HG03575 (cell line): ENCODE data around the gene LNP1.
"Not testable (repeated sequence)": the region's sequence is repeated elsewhere in the genome, so short reads cannot be mapped to it uniquely, and the experiment has no call there.

ENCODE experiments used
- ATAC-seq: cut with Tn5 transposase; IDR thresholded peaks from one replicate; pipeline ENCODE4 v1.9.1; 2021; ENCODE audit not compliant: unreplicated experiment, insufficient number of reproducible peaks, low FRiP score; ENCODE audit errors: extremely low read depth

Gene LNP1, protein sequence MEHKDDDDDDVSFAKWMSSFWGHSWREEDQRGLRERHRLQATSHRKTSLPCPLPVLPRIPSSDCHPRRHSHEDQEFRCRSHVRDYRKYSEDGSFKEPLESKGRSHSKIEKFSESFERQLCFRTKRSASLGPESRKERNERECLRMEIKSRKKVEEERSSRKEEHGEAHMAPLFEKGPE

DNA sequence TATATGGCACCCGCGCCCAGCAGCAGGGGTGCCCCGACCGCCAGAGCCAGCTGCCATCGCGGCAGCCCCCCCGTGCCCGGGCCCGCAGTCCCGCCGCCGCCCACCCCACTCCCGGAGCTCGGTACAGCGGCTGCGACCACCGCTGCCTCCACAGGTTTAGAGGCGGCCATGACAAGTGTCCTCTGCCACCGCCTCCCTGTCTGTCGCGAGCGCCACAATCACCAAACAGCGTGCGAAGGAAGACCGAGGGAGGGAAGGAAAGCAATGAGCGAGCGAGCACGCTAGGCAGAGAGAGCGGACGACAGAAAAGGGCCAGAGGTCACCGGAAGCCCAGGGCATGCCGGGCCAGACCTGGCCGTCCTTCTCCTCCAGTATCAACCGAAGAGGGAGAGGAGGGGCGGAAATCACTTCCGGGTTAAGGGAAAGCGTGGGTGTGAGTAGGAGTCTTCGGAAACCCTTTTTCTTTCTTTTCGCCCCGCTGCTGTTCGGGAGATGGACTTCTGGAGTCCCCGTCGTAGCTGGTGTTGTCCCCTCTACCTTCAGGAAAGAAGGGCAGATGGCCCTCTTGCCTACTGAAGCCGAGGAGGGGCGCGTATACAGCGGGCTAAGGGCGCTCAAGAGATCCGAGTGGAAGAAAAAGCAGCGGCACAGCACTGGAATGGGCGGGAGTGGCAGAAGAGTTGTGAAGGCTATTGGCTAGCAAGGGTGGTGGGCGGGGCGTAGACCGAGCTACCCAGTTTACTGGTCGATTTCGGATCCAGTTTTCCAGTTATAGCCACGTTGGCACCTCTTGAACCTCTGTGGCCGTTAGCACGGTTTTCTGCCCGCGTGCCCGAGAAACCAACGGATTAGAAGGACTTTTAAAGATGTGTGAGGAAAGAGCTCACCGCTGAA is at the start of gene LNP1, which contains the start of gene TOMM70:
Gene LNP1, plus strand, starts transcription at position 760 of the 894 bp plus-strand sequence. CDS start 28,191 bp downstream, outside the sequence.
Gene TOMM70, minus strand, starts transcription at position 310 of the 894 bp plus-strand sequence. Its CDS starts 140 bp downstream, at position 170.
- ATAC-seq: peak; percentile 66

DNA sequence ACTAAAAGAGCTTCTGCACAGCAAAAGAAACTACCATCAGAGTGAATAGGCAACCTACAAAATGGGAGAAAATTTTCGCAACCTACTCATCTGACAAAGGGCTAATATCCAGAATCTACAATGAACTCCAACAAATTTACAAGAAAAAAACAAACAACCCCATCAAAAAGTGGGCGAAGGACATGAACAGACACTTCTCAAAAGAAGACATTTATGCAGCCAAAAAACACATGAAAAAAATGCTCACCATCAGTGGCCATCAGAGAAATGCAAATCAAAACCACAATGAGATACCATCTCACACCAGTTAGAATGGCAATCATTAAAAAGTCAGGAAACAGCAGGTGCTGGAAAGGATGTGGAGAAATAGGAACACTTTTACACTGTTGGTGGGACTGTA is 49.6 kb upstream of the LNP1 start:
- not testable (repeated sequence) for ATAC-seq

DNA sequence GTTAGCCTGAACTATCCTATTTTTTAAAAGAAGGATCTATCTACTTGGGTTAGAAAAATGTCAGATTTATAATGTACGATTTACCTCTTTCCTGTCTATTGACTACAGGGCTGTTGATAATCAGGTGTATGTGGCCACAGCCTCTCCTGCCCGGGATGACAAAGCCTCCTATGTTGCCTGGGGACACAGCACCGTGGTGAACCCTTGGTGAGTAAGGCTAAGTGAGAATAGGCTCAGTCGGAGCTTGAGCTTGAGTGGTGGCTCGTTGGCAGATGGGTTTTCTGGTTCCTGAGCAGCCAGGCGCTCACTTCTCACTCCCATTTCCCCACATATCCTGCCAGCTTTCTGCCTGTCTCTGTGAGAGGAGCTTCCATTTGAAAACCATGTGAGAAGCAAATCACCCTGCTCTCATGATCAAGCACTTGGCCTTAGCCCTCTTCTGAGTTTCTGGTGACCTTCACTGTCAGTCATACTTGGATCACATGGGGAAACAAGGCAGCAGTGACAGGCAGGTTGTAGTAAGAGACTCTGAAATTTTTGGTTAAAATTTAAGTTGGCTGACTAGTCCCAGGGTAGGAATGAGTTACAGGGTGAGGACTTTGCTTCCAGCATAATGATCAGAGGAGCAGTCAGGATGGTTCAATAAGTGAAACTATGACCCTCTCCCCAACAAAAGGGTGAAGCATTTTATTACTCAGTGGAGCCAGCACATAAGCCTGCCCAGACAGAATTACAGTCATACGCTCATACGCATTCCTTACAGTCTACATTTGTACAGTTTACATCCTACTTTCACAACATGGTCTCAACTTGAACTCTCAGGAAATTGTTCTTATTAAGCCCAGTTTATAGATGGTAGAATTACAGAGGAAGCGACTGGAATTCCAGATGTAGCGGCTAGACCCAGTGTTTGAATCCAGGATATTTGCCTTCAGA is 48.8 kb upstream of the LNP1 start:
- ATAC-seq: no peak

DNA sequence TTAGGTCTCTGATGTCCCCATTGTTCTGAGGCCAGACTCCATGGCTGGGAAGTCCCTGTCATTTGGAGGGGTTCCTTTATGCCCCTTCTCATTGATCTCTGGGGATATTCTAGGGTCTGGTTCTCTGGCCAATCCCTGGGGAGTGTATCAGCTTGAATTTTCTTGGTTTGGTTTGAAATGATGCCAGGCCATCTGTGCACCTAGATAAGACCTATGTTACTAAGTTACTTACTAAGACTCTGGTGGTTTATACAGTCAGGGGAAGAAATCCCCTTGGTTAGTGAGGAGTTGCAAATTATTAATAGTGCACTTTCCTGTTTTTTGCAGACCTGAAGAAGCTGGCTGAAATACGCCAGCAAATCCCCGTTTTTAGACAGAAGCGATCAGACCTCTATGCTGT is 46.5 kb upstream of the LNP1 start:
- ATAC-seq: no peak

DNA sequence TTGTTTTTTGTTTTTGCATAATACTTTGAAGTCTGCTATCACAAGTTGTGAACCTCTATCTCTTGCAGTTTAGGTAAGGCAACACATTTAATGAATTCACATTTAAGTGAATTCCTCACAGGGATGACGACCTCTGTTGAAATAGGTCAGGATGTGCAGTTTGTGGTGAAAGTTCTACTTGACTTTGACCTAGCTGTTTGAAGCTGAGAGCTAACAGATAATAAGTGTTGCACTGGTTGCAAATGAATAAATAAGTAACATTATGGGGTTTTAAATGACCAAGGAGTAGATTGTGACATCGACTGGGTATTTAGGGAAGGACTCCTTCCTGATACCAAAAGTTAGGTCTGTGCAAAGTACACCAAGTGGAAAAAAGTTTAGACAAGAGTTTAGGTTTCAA is 42.9 kb upstream of the LNP1 start:
- no peak for ATAC-seq

DNA sequence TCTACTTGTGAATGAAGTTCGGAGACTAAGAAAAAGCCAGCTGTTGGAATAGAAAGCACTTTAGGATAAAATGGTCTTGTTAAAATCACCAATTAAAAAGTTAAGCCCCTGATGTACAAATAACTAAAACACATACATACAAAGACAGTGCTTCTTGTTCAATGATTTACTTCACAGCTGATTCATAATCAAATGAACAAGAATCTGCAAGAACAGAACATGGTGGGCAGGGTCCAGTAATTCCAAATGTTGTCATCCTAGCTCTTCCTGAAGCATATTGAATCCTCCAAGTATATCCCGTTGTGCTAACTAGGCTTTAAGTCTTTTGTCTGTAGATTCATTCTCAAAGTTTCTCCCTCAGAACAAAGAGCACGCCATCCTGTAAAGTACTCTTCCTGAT is 42.3 kb upstream of the LNP1 start:
- no peak for ATAC-seq

DNA sequence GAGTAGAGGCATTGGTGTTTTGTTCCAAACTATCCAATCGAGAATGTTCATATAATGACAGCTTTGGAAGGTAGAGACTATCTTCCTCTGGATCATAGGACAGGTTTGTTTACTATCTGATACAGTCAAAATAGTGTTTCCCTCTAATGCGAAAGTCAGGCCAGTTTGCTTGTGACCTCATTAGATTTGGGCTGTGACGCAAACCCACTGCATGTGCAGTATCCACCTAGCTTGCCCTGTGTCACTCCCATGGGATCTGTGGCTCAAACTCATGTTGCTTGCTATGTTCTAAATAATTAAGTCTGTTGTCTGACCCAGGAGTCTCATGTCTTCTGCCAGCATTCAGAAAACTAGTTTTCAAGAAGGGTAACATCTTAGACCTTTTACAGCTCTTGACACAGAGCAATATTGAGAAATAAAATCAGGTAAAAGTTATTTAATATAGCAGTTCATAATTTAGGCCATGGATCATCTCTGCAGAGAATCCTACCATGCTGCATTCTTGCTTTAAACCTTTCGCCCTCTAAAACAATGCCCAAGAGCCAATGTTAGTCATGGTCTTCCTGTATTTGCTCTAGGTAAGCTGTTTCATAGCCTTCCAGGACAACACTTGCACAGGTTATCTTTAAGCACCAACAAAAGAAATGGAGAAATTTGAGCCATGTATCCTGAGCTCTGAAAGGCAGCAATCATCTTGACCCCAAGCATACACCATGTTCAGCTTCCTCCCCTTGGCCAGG is 40.4 kb upstream of the LNP1 start:
- no peak for ATAC-seq

DNA sequence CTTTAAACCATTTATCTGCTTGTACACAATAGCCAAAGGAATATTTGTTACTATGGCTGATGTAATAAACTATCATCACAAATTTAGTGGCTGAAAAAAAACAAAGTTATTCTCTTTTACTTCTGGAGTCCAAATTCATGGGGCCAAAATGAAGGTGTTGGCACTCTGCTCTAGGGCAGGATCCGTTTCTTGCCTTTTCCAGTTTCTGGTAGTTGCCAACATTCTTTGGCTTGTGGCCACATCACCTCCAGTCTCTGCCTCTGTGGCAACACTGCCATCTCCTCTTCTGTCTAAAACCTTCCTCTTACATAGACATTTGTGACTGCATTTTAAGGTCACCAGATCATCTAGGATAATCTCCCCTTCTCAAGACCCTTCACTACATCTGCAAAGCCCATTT is 39.4 kb upstream of the LNP1 start:
- no peak for ATAC-seq

DNA sequence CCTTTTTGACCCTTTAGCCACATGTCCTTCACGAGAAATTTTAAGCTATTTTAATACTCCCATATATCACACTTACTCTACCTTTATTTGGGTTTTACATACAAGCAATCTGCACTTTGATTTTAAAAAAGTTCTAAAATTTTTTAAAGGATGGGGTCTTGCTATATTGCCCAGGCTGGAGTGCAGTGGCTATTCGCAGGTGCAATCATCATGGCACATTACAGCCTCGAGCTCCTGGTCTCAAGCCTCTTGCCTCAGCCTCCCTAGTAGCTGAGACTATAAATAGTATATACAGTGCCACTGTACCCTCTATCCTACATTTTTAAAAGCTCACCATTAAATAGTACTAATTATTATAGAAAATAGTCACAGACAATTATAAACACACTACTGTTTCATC is 36.9 kb upstream of the LNP1 start:
- ATAC-seq: no peak

DNA sequence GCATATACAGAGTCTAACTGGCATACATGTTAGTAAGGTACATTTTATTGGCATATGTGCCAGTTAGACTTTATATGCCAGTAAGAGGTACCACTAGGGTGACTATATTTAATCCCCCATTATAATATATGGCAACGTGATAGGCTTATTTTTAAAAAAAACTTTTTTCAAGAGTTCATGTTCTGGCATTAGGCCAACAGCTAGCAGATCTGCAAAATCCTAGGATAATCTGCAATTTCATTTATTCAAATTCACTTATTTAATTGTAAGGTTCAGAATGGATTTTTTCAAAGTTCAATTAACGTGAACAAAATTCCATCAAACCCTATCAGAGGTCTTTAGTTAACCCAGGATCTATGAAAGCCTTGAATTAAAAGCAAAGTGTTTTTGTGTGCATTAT is 34.9 kb upstream of the LNP1 start:
- no peak for ATAC-seq

DNA sequence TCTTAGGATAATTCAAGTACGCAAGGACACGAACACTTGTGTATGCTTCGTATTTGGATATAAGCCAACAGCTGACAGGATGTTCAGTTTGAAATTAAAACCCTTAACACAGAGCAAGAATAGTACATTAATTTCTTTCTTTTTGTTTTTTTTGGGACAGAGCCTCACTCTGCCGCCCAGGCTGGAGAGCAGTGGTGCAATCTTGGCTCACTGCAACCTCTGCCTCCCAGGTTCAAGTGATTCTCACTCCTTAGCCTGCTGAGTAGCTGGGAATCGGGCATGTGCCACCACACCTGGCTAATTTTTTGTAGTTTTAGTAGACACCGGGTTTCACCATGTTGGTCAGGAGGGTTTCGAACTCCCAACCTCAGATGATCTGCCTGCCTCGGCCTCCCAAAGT is 32.9 kb upstream of the LNP1 start:
- ATAC-seq: no peak

DNA sequence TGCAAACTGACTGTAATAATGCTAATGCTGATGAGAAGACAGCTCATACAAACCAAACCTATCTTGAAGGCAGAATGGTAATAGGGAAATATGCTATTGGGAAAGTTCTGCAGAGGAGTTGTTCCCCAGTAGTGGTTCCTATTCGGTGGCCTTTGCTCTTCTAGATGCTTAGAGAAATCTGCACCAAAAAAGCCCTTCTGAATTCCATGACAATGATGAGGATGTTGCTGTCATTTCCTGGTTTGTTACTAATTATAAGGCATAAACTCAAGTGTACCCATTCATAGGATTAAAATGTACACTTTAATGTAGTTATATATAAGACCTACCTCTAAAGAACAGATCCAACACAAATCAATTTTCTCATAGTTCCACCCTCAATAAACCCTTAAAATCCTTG is 30.6 kb upstream of the LNP1 start:
- ATAC-seq: no peak

DNA sequence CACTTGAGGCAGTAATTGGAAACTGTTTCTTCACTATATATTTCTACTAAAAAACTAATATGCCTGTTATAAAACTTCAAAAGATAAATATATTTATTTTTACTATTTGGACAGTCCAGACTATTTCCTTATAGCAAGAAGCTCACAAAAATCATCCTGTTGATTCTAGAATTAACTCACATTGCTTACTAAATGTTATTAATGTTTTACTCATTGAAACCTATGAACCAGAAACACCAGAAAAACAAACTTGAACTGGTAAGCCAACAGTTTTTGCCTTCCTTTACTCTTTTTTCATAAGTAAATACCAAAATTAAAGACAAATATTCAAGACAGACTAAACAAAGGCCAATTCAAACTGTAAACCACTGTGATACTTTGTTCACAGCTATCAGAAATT is 26.8 kb upstream of the LNP1 start:
- no peak for ATAC-seq

DNA sequence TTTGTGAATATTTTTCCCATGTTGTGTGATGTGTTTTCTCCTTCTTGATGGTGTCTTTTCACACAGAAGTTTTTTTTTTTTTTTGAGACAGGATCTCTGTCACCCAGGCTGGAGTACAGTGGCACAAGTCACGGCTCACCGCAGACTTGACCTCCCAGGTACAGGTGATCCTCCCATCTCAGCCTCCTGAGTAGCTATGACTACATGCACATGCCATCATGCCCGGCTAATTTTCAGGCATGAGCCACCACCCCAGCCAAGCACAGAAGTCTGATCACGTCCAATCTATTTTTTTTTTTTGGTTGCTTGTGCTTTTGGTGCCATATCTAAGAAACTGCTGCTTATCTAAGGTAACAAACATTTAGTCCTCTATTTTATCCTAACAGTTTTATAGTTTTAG is 25.0 kb upstream of the LNP1 start:
- ATAC-seq: no peak

DNA sequence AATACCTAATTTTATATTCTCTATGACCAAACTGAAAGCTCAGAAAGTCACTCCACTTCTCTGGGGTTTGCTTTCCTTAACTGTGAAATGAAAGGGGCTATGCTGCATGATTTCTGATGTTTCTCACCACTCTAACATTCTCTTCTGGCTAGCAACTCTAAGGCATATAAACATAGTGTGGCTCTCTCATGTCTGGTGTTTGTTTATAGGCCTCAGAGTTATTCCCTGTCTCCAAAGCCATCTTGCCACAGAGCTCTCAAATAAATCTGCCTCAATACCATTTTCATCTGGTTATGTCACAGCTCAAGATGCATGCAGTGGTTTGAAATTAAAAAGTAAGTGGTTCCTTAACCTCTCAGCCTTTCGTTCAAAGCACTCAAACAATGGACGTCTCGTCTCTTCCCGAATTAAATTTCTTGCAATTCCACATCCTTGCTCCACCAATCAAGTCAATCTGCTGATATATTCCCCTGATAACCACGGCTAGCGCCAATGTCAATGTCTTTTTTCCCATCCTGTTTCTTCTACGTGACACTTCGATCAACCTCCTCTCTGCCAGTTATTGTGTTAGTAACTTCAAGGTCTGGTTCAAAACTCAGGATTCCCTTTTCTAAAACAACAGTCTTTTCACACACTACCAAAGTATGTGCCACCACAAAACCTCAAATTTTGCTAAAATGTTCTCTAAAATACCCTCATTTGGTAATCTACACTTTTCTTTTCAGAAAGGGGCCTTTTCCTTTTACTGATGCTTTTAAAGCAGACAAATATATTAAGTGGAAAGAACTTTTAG is 16.4 kb upstream of the LNP1 start:
- no peak for ATAC-seq

DNA sequence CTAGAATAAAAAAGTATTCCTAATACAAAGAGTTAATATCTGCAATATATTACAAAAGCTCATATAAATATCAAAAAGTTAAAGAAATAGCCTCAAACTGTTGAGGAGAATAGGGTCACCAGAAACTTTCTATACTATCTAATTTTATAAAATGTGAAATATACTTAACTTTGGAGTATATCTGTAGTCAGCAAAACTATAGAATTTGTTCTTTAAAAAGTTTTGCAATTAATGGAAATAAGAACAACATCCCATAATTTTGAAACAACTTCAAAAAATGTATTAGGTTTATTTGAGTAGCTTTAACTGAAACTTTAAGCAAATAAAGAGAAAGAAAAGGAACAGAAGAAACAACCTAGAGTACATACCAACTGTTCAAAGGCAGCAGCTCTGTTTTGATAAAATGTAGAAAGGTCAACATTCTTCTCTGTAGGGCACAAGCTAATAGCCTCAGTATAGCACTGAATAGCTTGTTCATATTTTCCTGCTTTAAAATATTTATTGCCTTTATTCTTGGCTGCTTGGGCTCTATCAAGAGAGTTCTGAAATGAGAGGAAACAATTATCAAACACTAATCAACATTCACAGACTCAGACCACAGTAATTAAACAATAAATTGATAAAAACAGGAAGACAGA is 14.8 kb upstream of the LNP1 start:
- ATAC-seq: no peak

DNA sequence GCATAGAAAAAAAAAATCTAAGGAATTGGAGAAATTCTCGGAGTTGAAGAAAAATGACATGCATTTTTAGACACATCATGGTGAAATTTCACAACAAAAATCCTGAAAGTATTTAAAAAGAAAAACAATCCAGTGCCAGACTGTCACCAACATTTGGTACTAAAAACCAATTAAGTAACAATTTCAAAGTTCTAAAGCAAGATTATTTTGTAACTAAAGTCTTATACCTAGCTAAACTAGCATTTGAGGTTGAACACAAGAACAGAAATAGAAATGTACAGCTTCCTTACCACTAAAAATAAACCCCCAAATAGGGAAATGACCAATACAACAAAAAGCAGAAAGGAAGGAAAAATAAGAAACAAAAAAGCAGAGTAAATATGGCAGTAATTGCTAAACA is 12.3 kb upstream of the LNP1 start:
- ATAC-seq: no peak
